GM18502 (cell line): ENCODE data around the gene IGFALS.
"Not testable (repeated sequence)": the region's sequence is repeated elsewhere in the genome, so short reads cannot be mapped to it uniquely, and the experiment has no call there.

ENCODE experiments used
- ATAC-seq: cut with Tn5 transposase; IDR thresholded peaks from one replicate; pipeline ENCODE4 v1.9.1; 2021; ENCODE audit warnings: mild to moderate bottlenecking; ENCODE audit not compliant: unreplicated experiment, poor library complexity

Gene IGFALS

GRCh38 chr16:1818873-1819525 lies 25.5 kb upstream of the IGFALS start:
- ATAC-seq: no peak

- no peak for ATAC-seq
Observed at GRCh38 chr16:1818204-1818872, 24.8 kb upstream of the IGFALS start.

GRCh38 chr16:1817716-1818115 lies 24.2 kb upstream of the IGFALS start:
- ATAC-seq: no peak

- no peak for ATAC-seq
Observed at GRCh38 chr16:1817276-1817589, 23.7 kb upstream of the IGFALS start.

- no peak for ATAC-seq
Observed at GRCh38 chr16:1816396-1817275, 23.1 kb upstream of the IGFALS start.

GRCh38 chr16:1815461-1815860 lies 22.0 kb upstream of the IGFALS start:
- ATAC-seq: no peak

GRCh38 chr16:1812732-1813163 lies 19.2 kb upstream of the IGFALS start:
- ATAC-seq: no peak

GRCh38 chr16:1810536-1810935 lies 17.0 kb upstream of the IGFALS start:
- no peak for ATAC-seq

GRCh38 chr16:1810106-1810505 lies 16.6 kb upstream of the IGFALS start:
- ATAC-seq: no peak

GRCh38 chr16:1809281-1809801 lies 15.8 kb upstream of the IGFALS start:
- no peak for ATAC-seq

- ATAC-seq: no peak
Observed at GRCh38 chr16:1808691-1809090, 15.2 kb upstream of the IGFALS start.

GRCh38 chr16:1807626-1808025 lies 14.1 kb upstream of the IGFALS start:
- ATAC-seq: no peak

GRCh38 chr16:1800701-1801100 lies 7.2 kb upstream of the IGFALS start:
- no peak for ATAC-seq

GRCh38 chr16:1799263-1799662 lies 5.8 kb upstream of the IGFALS start:
- not testable (repeated sequence) for ATAC-seq

- no peak for ATAC-seq
Observed at GRCh38 chr16:1794908-1795666, 1.6 kb upstream of the IGFALS start.

- ATAC-seq: no peak
Observed at GRCh38 chr16:1794221-1794871, 841 bp upstream of the IGFALS start.

GRCh38 chr16:1792836-1793577 lies 498 bp downstream of the IGFALS start:
- no peak for ATAC-seq

- ATAC-seq: no peak
Observed at GRCh38 chr16:1791943-1792812, 1.3 kb downstream of the IGFALS start.
